ENCODE data around the gene SLC6A15.

SLC6A15 gene

DNA sequence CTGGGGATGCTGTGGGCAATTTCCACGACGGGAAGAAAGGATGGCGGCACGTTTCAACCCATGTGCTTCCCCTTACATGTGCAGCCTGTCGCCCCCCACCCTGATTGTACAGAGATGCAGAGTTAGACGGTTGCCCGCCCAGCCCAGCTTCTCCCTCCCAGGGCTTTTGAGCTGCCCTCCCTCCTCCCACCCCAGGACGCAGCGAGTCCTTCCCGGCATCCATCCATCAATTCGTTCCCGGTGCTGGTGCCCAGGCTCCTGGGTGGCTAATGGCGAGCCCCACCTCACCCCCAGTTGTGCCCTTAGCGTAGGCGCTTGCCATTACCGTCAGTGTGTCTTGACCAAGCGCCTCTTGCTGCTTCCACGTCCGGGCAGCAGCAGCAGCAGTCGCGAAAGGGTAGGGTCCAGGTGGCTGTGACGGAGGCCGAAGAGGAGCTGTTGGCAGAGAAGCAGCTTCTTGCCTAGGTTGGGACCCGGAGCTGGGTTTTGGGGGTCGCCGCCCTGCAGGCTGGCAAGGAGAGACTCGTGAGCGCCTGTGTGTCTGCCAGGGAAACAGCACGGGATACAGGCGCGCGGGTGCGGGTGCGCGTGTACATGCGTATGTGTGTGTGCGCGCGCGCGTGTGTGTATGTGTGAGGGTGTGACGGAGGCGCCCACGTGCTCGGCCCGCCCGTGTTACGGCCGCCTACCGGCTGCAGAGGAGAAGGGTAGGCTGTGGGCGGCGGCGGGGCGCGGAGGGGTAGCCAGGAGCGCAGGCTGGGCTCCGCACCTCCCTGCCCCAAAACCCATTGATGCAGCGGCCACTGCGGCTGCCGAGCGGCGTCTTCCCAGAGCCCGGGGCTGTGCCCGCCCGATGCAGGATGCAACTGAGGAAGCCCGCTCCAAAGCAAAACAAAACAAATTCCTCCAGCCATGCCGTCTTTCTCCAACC, at the start of gene SLC6A15:
SLC6A15 (minus strand) TSS at position 602 of the 931 bp plus-strand sequence. CDS start 20,679 bp downstream, outside the sequence.
- DNase-seq, result peak; percentile 53

GRCh38 chr12:84960918-84961317, 48.3 kb upstream of the SLC6A15 start:
- DNase-seq, result no peak

- no peak for DNase-seq
Observed at GRCh38 chr12:84955298-84955697, 42.7 kb upstream of the SLC6A15 start.

DNA sequence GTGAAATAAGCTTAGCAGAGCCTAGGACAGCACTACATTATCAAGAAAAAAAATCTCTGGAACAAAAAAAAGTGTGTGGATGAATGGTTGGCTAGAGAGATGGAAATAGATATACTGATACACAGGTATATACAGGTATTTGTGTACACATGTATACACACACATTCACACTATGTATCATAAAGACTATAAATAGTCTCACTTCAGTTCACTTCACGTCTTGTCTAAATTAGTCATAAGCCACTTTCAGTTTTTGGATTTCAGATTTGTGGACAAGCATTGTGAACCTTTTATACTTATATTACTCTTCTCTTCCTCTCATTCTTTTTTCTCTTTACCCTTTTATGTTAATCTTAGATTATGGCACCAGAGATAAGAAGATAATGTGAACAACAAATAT, 41.8 kb upstream of the SLC6A15 start:
- DNase-seq, result no peak

- DNase-seq, result no peak
Observed at GRCh38 chr12:84950971-84951546, 38.5 kb upstream of the SLC6A15 start.

DNA sequence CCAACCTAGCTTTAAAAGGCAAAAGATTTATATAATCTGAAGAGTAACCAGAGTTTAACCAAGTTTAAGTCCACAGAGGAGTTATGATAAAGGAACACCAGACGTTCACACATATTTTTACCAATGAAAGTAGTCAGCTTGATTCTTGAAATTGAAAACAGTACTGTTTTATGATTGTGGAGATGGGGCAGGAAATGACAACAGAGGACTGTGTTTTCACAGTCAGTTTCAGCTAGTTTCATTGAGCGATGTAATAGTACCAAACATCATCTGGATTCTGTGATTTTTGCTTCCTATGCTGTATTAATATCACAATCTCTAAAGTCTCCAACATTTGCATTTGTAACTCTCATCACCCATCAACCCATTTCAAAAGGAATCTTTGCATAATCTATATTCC, 34.2 kb upstream of the SLC6A15 start:
- DNase-seq, result no peak

- no peak for DNase-seq
Observed at GRCh38 chr12:84937415-84937814, 24.8 kb upstream of the SLC6A15 start.

DNA sequence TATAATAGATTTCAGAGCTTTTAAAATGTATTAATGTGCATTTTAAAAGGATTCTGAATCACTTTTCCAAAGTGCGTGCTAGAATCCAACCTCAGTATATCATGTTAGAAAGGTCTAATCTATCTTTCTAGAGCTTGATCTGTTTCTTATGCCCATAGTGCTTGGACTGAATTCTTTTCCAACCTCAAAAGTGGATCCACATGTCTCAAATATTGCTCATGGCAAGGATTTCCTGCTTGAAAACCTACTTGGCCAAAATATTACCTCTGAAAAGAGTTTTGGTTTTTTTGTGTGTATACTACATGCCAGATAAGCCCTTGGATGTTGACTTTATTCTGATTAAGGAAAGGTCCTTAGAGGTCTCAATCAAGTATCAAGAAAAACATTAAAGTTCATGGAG, 16.9 kb upstream of the SLC6A15 start:
- no peak for DNase-seq

GRCh38 chr12:84924981-84925380, 12.4 kb upstream of the SLC6A15 start:
- DNase-seq, result no peak

GRCh38 chr12:84922693-84923092, 10.1 kb upstream of the SLC6A15 start:
- no peak for DNase-seq

DNA sequence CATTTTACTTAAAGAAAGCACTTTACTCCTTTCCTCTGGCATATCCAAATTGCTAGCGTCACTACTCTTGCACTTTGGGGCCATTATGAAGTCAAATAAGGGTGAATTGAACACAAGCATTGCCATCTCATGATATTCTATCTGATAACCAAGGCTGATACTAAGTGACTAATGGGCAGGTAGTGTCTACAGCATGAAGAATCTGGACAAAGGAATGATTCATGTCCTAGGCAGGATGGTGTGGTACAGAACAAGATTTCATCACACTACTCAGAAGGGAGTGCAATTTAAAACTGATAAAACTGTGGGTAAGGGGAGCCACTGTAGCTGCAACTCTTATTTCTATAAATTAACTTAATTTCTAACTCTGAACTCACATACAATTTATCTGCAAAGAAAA, 7.7 kb upstream of the SLC6A15 start:
- DNase-seq, result no peak

DNA sequence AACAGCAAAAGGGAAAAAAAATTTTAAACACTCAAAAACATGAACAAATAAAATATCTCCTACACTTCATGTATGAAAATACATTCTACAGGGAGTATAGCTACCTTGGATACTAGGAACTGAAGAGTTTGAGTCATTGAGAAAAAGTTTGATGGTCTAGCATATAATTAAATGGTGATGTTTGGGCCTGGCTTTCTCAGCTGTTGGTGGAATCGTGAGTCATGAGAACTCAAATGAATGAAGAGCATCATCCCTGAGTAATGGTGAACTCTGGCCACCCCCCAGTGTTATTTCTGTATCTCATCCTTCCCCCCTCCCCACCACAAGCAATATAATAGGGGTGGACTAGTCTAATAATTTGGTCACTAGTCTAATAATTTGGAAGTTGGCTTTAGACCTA, 6.7 kb upstream of the SLC6A15 start:
- DNase-seq, result no peak

DNA sequence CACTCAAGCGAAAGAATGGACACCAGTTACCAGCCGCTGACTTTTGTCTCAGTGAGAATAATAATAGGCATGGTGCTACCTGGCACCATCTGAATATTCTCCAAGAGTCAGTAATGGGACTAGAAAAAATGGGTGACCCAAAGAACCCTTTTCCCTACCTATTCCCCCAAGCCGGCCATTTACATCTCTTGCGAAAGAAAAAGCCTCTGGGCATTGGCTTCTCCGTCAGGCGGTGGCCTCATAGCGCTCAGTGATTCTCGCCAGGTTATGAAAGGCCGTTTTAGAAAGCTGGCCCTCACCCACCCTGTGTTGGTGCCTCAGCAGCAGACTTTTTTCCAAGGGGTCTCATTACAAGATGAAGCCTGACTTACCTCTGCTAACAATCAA, 523 bp upstream of the SLC6A15 start:
- no peak for DNase-seq

- peak; percentile 49 for DNase-seq
Observed at GRCh38 chr12:84911271-84912197, 1.1 kb downstream of the SLC6A15 start.

GRCh38 chr12:84910549-84911241, 1.9 kb downstream of the SLC6A15 start:
- no peak for DNase-seq

- DNase-seq, result no peak
Observed at GRCh38 chr12:84904051-84904450, 8.5 kb downstream of the SLC6A15 start.

DNA sequence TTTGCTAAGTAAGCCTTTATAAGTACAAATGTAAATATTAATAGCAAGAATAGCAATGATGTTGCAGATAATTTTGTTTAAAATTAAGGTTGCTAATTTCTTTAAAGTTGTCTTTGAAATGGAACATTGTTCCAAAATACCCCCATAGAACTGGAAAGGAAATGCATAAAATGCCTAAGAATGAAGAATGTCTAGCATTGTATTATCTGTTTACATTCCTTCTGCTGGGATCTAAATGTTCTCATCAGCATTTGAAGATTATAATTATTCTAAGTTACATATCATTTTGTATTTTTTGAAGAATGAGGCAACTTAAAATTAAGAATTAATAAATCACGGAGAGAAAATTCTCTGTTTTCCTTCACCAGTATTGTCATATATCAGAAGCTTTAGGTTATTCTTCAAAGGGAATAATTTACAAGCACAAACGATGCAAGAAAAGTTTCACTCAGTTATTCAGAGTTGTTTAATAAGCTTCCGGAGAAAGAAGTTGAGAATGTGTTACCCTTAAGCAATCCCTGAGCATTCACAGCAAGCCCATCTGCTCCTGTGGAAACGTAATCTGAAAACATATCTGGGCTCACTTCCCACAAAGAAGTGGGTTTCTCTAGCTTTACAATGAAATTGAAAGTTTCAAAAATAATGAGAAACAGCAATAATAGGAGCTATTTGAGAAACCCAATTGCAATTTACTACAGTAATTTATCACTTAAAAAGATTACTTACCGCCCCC, 21.3 kb downstream of the SLC6A15 start:
- DNase-seq, result no peak

DNA sequence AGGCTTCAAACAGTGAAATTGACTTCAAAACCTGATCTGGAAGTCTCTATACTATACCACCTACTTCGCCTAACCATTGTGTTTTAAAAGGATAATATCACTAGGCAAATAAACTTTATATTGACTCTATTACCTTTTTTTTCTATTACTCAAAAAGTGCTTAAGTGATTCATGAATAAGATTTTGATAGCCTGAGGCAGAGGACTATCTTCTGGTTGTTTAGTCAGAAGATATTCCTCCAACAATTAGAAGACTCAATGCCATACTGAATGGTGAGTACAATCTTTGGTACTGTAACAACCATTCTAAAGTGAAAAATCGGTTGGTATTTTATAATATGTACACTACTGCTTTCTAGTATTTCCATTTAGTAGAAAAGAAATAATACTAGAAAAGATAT, 22.8 kb downstream of the SLC6A15 start:
- DNase-seq, result no peak

GRCh38 chr12:84888861-84889260, 23.7 kb downstream of the SLC6A15 start:
- no peak for DNase-seq

DNA sequence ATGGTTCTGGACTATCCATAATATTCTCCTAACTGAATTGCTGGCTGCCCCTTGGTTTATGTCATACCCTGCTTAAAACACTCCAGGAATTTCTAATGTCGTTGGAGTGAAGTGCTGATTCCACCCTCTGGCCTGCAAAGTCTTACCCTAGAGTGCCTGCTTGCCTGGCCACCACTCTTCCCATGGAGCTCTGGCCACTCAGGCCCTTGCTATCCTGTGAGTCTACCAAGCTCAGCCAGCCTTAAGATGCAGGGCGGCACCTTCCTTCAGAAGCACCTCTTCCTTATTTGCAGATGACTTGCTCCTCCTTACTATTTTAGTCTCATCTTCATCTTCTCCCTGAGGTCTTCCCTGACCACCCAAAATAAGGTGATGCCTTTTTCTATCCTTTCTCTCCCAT, 35.3 kb downstream of the SLC6A15 start:
- no peak for DNase-seq

- no peak for DNase-seq
Observed at GRCh38 chr12:84875241-84875640, 37.4 kb downstream of the SLC6A15 start.

DNA sequence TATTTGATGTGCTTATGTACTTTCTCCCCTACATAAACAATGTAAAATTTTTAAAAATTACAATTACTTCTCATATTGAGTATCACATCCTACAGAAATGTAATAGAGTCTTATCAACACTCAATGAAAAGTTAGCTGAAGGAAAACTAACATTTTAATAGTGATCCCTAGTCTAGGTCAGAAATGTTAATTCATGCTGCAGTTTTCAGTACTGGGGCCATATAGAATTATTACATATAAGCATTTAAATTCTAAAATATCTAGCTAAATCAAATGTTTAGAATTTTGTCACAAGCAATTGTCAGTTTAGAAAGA, 37.8 kb downstream of the SLC6A15 start:
- no peak for DNase-seq

All from activated CD8-positive, alpha-beta memory T cell treated with anti-CD3 and anti-CD28 coated beads, Interleukin-2, amount 50 U/mL, for 48 hours (primary cell).